B cell (primary cell): ENCODE results near the gene CWF19L1. TPM values are rescaled to one million over a fixed set of nuclear protein-coding genes. Genes with fewer than 3 reads are reported as not detected.

Experiments
- ATAC-seq: fragments of 200-7000 bp; cut with Tn5 transposase; one replicate; pipeline ENCODE4 v1.10.0; 2021; ENCODE audit warnings: low read depth, mild to moderate bottlenecking, moderate number of reproducible peaks, moderate library complexity
- CTCF ChIA-PET: fragments of 350-600 bp; sonication (Branson Sonifier 250); formaldehyde crosslinking; loops from one replicate; lab custom pipeline; 2021; ENCODE audit warnings: antibody characterized with exemption, inconsistent platforms; lab: Charles Lee
- POLR2A ChIA-PET: fragments of 350-600 bp; sonication (Branson Sonifier 250); formaldehyde crosslinking; loops from one replicate; lab custom pipeline; 2021; ENCODE audit warnings: antibody characterized with exemption; lab: Charles Lee
- DNase-seq: peaks from one replicate; pipeline ENCODE4 v3.0.0; 2013
- H2AFZ ChIP-seq: 2 replicates; pipeline ENCODE4 v1.6.1; 2012; ENCODE audit warnings: mild to moderate bottlenecking, low read depth, low read length; ENCODE audit not compliant: insufficient read depth, poor library complexity, severe bottlenecking
- H3K27ac ChIP-seq, 2 donors: 1 replicate in 1 of 2; 2 replicates in 1 of 2; pipeline ENCODE4 v1.5.1; 2012 to 2013; ENCODE audit warnings: low read length in 2 of 2, mild to moderate bottlenecking in 2 of 2, moderate library complexity in 1 of 2
- H3K27me3 ChIP-seq, 4 experiments: fragments of 200-600 bp in 1 of 4; sonication (generic) in 1 of 4; replicated peaks in 1 of 4; 1 replicate in 2 of 4; 2 replicates in 2 of 4; pipeline versions ENCODE4 v1.6.1 to v1.7.0; 2013 to 2016; ENCODE audit warnings: low read length in 3 of 4, mild to moderate bottlenecking in 2 of 4, mixed read lengths in 1 of 4, moderate library complexity in 1 of 4; ENCODE audit not compliant: insufficient read depth in 4 of 4, control insufficient read depth in 3 of 4; ENCODE audit errors: control extremely low read depth in 1 of 4
- H3K36me3 ChIP-seq, 2 experiments: replicated peaks in 1 of 2; 1 replicate in 1 of 2; 2 replicates in 1 of 2; pipeline versions ENCODE4 v1.6.1 to v1.7.1; 2013; ENCODE audit warnings: low read length in 1 of 2; ENCODE audit not compliant: insufficient read depth in 2 of 2, control insufficient read depth in 1 of 2; ENCODE audit errors: control extremely low read depth in 1 of 2, extremely low read depth in 1 of 2
- H3K4me1 ChIP-seq, 2 donors: fragments of 200-600 bp in 1 of 2; sonication (generic) in 1 of 2; 1 replicate in 1 of 2; 2 replicates in 1 of 2; pipeline versions ENCODE4 v1.5.1 to v1.6.1; 2013 to 2017; ENCODE audit warnings: low read length in 2 of 2; ENCODE audit not compliant: control insufficient read depth in 2 of 2, insufficient read depth in 2 of 2
- H3K4me2 ChIP-seq: replicated peaks from 2 replicates; pipeline ENCODE3; 2012; ENCODE audit warnings: mild to moderate bottlenecking, low read depth, low read length; ENCODE audit not compliant: poor library complexity, severe bottlenecking
- H3K4me3 ChIP-seq, 5 experiments: fragments of 200-600 bp in 1 of 5; sonication (generic) in 1 of 5; 1 replicate in 3 of 5; 2 replicates in 2 of 5; pipeline versions ENCODE4 v1.5.1 to v1.7.0; 2011 to 2016; ENCODE audit warnings: low read length in 4 of 5, mild to moderate bottlenecking in 4 of 5, low read depth in 2 of 5, control low read depth in 1 of 5, moderate library complexity in 1 of 5; ENCODE audit not compliant: insufficient read depth in 1 of 5; ENCODE audit errors: control extremely low read depth in 1 of 5, extremely low read depth in 1 of 5
- H3K79me2 ChIP-seq: fragments of 200-600 bp; sonication (generic); one replicate; pipeline ENCODE4 v1.6.0; 2016; ENCODE audit warnings: low read length; ENCODE audit not compliant: control insufficient read depth, insufficient read depth
- H3K9ac ChIP-seq: fragments of 200-600 bp; sonication (generic); 2 replicates; pipeline ENCODE4 v1.6.1; 2017; ENCODE audit warnings: mild to moderate bottlenecking, low read length, moderate library complexity
- H3K9me3 ChIP-seq, 3 donors: one replicate each; pipeline versions ENCODE4 v1.6.1 to v1.7.1; 2013; ENCODE audit warnings: low read length in 2 of 3; ENCODE audit not compliant: control insufficient read depth in 2 of 3, insufficient read depth in 1 of 3; ENCODE audit errors: control extremely low read depth in 1 of 3
- H4K20me1 ChIP-seq: 2 replicates; pipeline ENCODE4 v1.6.0; 2012; ENCODE audit warnings: mild to moderate bottlenecking, low read length; ENCODE audit not compliant: insufficient read depth, control insufficient read depth, poor library complexity, severe bottlenecking
- H3K27ac Mint-ChIP-seq: one replicate; pipeline ENCODE4 v1.8.0; 2021; ENCODE audit warnings: mixed read lengths
- H3K27me3 Mint-ChIP-seq: one replicate; pipeline ENCODE4 v1.8.0; 2021; ENCODE audit warnings: mixed read lengths
- H3K4me1 Mint-ChIP-seq: one replicate; pipeline ENCODE4 v1.8.0; 2021; ENCODE audit warnings: mixed read lengths
- H3K4me3 Mint-ChIP-seq: one replicate; pipeline ENCODE4 v1.8.0; 2021; ENCODE audit warnings: mixed read lengths
- H3K9me3 Mint-ChIP-seq: one replicate; pipeline ENCODE4 v1.8.0; 2022; ENCODE audit warnings: mixed read lengths; ENCODE audit not compliant: insufficient read depth
- CTCF ChIP-seq: fragments of 200-600 bp; IDR thresholded peaks from one replicate; pipeline ENCODE4 v1.8.0; 2022; ENCODE audit warnings: antibody characterized with exemption, mild to moderate bottlenecking
- EZH2 ChIP-seq: IDR thresholded peaks from 2 replicates; pipeline ENCODE4 v1.6.1; 2012; ENCODE audit warnings: borderline replicate concordance, low read depth, mild to moderate bottlenecking, moderate library complexity, low read length; ENCODE audit not compliant: insufficient read depth, poor library complexity, severe bottlenecking
- WGBS: methylation state at CpG from one replicate; pipeline ENCODE4 v1.1.5; 2013; ENCODE audit warnings: missing lambda C conversion rate; ENCODE audit not compliant: insufficient coverage; 5-methylcytosine and 5-hydroxymethylcytosine counted together
- intact Hi-C: fragments of 100-400 bp; cut with micrococcal nuclease; formaldehyde crosslinking; loops from one replicate; pipeline ENCODE4 v1.10.0; 2022
- polyA plus RNA-seq: library from polyadenylated mRNA; depleted of rRNA; stranded (reverse); fragments of >200 nt; gene quantifications from 2 replicates; pipeline ENCODE4 v1.2.3, GENCODE V29; 2012
- total RNA-seq, 2 donors: library from RNA; stranded (reverse); fragments of 120-200 nt in 1 of 2; gene quantifications; 1 replicate in 1 of 2; 2 replicates in 1 of 2; pipeline versions ENCODE4 v1.2.3 to v1.2.4, GENCODE V29; 2013 to 2022

CWF19L1 gene
- total and polyA plus RNA-seq, 2 donors (not counting 1 experiment from before 2014, with no cell fraction given) = 24.1 to 48.3 TPM

- no peaks in the 10 kb centered on the region for H3K9me3 ChIP-seq
- WGBS = 100% methylated on average over 4 of the region's 5 CpGs
- POLR2A ChIA-PET = no interaction called here
- H3K4me3 ChIP-seq = no peak overlapping the region
- Mint-ChIP-seq H3K27ac (no peak overlapping the region), H3K9me3 (no peaks in the 10 kb centered on the region), H3K4me1 (no peaks in the 10 kb centered on the region), H3K4me3 (no peak overlapping the region), H3K27me3 (peaks cover 56% of the 10 kb centered on the region)
- peaks cover 0 to 3% of the 10 kb centered on the region in 2 donors for H3K4me1 ChIP-seq
- no peaks in the 10 kb centered on the region for H3K36me3 ChIP-seq
- no peaks in the 10 kb centered on the region for H4K20me1 ChIP-seq
- TF ChIP-seq EZH2 (no peak), CTCF (no peak)
- no peak overlapping the region for H3K4me2 ChIP-seq
- DNase-seq (no peak), ATAC-seq (no peak)
- H3K79me2 ChIP-seq = no peaks in the 10 kb centered on the region
- intact Hi-C loops = no loop called here
- H3K27ac ChIP-seq = no peak overlapping the region
- H3K27me3 ChIP-seq = peaks cover 0 to 14% (median 7%) of the 10 kb centered on the region in 4 experiments
- H2AFZ ChIP-seq = no peak overlapping the region
- CTCF ChIA-PET = no interaction called here
- no peak overlapping the region for H3K9ac ChIP-seq
Measured at GRCh38 chr10:100306861-100307260, 39.4 kb upstream of the CWF19L1 start.

- Histone ChIP-seq H2AFZ (no peak overlapping the region), H3K9ac (no peak overlapping the region), H3K79me2 (no peaks in the 10 kb centered on the region), H3K4me1 (peaks cover 0 to 3% of the 10 kb centered on the region in 2 donors), H3K9me3 (no peaks in the 10 kb centered on the region), H3K4me2 (no peak overlapping the region), H3K27me3 (peaks cover 0 to 6% (median 0%) of the 10 kb centered on the region in 4 experiments), H4K20me1 (no peaks in the 10 kb centered on the region), H3K4me3 (no peak overlapping the region), H3K27ac (no peak overlapping the region), H3K36me3 (no peaks in the 10 kb centered on the region)
- Mint-ChIP-seq H3K27me3 (peaks cover 49% of the 10 kb centered on the region), H3K27ac (no peak overlapping the region), H3K9me3 (no peaks in the 10 kb centered on the region), H3K4me1 (no peaks in the 10 kb centered on the region), H3K4me3 (no peak overlapping the region)
- CTCF ChIA-PET = interaction anchor here (0.6 to 3.9 kb wide), 9 partner anchors 22 to 218 kb away, joined by 3 to 33 read pairs (median 4); no protein-coding TSS in a partner anchor
- intact Hi-C loops = no loop called here
- POLR2A ChIA-PET = no interaction called here
- no peak for TF ChIP-seq CTCF
- TF ChIP-seq EZH2 = no peak
- WGBS = 81% methylated on average over 2 of the region's 3 CpGs
- DNase-seq = no peak
- no peak for ATAC-seq
Measured at GRCh38 chr10:100304414-100304813, 37.0 kb upstream of the CWF19L1 start.
